GM10847 (cell line): ENCODE data around the gene SBF1.
A peak's percentile ranks its signal among the peaks of the same experiment; 100 is the strongest.

Source experiments
- POLR2A ChIP-seq: IDR thresholded peaks from 2 replicates; pipeline ENCODE4 v1.6.1; 2011; ENCODE audit not compliant: insufficient read length; ENCODE audit errors: extremely low read depth

SBF1 gene

DNA sequence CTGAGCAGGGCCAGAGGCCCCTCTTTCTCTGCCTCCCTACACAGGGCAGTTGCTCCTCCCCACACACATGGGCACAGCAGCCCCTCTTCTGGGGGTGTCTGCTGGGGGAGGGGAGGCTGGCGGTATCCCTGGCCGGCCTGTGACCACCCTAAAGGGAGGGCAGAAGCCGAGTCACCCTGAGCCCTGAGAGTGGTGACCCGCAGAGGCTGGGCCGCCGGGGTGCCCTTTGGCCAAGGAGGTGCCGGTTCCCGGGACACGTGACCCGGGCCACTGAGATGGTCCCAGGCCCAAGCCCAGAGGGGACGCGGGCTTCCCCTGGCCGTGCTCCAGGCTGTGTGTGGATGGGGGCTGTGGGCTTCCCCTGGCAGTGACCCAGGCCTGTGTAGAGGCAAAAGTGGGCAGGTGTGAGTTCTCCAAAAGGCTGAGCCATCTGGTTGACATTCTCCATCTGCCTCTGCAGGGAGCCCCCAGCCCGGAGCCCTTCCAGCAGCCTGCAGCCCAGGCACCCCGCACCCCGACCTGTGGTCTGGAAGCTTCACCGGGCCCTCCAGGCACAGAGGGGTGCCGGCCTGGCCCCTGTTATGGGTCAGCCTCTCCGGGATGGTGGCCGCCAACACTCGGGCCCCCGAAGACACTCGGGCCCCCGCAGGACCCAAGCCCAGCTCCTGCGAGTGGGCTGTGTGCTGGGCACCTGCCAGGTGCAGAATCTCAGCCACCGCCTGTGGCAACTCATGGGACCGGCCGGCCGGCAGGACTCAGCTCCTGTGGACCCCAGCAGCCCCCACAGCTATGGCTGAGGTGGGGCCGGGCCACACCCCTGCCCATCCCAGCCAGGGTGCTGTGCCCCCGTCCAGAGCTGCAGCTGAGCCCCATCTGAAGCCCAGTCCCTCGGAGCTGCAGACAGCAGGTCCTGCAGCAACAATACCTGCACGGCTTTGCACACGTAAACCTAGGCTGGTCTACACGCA is 7.6 kb upstream of the SBF1 start:
- no peak for TF ChIP-seq POLR2A

- no peak for TF ChIP-seq POLR2A
These were observed 6.7 kb upstream of the SBF1 start, which contains the start of gene ADM2 for GRCh38 chr22:50481440-50482106. Gene ADM2, plus strand, starts transcription at chr22:50481543. Its CDS starts 305 bp downstream, at chr22:50481848.

DNA sequence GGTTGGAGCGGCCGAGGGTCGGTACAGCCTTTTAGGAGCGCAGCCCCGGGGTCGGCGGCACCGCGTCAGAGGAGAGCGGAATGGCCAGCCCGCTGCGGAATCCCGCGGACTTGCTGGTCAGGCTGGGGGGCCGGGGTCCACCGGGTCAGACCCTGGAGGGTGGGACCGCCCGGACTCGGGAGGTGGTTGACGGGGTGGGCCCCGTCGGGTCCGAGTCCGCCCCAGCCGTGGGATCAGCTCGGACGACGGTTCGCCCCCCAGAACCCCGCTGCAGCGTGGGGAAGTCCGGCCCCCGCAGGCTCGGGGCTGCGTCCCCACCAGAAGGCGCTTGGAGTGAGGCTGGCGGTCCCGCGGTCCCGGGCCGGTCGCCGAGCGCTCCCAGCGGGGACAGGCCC is 6.2 kb upstream of the SBF1 start:
- no peak for TF ChIP-seq POLR2A

- TF ChIP-seq POLR2A: no peak
These were observed 4.9 kb upstream of the SBF1 start for GRCh38 chr22:50479721-50480120.

- no peak for TF ChIP-seq POLR2A
These were observed 3.1 kb upstream of the SBF1 start for GRCh38 chr22:50477923-50478322.

DNA sequence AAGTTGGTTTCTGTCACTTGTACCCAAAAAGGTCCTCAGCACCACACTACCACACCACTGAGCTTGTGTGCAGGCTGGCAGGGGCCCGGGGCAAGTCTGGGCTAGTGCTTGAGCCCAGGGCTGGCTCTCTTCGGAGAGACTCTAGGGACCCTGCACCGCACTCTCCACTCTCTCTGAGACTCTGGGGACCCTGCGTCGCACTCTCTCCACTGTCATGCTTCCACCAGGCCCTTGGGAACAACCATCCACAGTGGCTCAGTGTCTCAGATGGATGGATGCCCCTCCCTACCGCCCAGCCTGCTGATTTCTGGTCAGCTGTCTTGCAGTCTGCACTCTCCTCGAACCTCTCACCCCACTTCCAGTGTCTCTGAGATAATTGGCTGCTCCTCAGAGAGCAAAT is 2.0 kb upstream of the SBF1 start:
- no peak for TF ChIP-seq POLR2A

- no peak for TF ChIP-seq POLR2A
These were observed 792 bp upstream of the SBF1 start for GRCh38 chr22:50475652-50476002.

DNA sequence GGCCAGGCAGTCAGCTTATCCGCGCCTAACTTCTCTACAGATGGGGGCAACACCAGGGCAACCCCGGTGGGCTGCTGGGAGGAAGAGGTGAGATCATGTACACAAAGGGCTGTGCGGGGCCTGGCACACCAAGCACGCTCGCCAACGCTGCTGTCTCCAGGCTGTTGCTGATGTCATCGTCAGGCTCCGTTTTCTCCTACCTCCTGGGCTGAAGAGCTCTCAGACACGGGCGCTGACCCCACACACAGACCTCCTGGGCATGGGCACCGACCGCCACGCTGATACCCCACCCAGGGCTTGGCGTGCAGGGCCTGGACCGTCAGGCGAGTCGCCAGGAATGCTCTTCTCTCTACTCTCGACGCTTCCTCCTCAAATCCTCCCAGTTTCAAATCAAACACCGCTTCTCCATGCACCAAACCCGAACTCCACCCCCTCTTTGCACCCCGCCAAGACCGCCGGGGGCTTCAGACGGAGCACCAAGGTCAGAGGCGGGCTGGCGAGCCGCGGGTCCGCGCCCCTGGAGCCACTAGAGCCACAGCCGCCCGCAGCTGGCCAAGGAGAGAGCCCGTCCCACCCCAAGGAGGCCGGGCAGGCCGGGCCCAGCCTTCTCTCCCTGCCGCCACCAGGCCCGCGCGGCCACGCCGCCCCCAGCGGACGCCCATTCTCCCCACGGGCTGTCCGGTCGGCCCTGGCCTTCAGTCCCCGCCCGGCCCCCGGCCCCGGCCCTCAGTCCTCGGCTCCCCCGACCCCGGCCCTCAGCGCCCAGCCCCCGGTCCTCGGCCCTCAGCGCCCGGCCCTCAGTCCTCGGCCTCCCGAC is 772 bp downstream of the SBF1 start:
- no peak for TF ChIP-seq POLR2A

GRCh38 chr22:50473088-50473487 is 1.7 kb downstream of the SBF1 start:
- TF ChIP-seq POLR2A: no peak

DNA sequence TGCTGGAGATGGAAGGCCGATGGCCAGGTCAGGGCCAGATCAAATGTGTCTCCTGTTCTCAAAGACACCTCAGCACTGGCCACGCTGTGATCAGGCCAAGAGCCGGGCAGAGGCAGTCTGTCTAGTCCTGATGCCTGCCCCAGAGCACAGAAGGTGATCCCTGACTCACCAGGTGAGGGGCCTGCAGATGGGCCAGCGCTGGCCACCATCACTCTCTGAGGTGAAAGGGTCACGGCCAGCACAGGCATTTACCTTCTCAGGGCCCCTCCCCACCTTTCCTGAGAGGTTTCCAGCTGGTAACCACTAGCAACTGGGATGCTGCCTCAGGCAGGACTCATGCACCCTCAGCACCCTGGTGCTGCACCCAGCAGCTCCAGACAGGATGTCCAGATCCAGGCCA is 2.9 kb downstream of the SBF1 start:
- no peak for TF ChIP-seq POLR2A

DNA sequence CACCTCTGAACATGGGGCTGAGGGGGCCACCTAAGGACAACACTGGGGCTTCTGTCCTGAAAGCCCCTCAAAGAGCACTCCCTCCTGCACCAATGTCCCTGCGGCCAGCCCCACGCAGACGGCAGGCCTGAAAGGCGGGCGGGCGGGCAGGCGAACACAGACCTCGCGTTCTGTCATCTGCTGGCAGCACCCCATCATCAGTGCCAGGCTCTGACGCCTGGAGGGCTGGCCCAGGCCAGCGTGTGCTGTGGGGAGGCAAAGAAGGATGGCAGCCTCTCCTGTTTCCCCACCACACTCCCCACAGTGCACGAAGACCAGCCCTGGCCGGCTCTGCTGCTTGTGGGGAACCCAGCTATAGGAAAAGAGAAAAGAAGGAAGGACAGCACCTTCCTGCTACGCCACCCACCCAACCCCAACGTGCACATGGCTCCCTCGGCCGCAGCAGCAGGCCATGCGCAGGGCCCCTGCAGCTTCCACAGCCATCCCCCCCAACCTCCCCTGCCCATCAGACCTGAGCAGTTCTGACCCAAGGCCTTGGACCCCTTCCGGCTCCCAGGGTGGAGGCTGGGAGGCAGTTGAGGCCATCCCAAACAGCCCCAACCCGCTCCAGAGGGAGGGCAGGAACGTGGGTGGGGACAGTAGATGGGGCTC is 3.5 kb downstream of the SBF1 start:
- TF ChIP-seq POLR2A: no peak

DNA sequence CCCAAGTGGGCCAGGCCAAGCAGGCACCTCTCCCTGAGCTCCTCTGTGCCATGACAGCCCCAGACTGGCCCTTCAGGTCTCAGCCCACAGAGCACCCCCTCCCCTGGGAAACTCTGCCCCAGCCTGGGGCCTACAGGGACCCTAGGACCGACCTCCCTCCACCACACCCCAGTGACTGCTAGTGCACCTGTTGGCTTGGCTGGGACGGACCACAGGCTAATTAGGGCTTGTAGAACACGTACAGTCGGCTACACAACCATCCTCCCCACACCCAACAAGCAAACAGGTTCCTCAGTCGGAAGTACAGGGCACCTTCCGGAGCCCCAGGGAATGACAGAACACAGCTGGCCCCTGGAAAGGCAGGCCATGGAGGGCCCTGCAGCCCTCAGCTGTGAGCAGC is 4.3 kb downstream of the SBF1 start:
- no peak for TF ChIP-seq POLR2A

GRCh38 chr22:50469377-50470305 is 5.2 kb downstream of the SBF1 start:
- TF ChIP-seq POLR2A: peak; percentile 25

DNA sequence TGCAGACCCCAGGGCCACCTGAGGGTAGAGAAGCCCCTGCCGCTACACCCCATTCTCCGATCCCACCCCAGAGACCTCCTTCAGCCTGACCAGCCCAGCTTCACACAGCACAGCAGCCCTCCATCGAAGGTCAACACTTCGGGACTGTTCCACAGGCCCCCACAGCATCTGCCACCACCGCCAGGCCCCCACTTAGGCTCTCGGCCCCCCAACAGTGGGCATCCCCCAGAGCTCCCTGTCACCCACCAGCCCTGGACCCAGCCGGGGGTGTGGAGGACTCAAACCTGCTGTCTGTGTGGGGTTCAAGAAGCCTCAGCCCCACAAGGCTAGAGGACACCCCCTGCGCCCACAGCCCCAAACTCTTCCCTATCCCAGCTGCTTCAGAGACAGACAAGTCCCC is 6.2 kb downstream of the SBF1 start:
- no peak for TF ChIP-seq POLR2A
